Hepatic stellate cell (primary cell): ENCODE results near the gene ZNF277.
"Not testable (repeated sequence)": the region's sequence is repeated elsewhere in the genome, so short reads cannot be mapped to it uniquely, and the experiment has no call there.

ENCODE experiments used
- DNase-seq: peaks from one replicate; pipeline ENCODE4 v3.0.0; 2011; ENCODE audit warnings: low spot score

The ZNF277 gene

GRCh38 chr7:112212571-112212970 is 6.1 kb downstream of the ZNF277 start:
- DNase-seq: no peak

GRCh38 chr7:112213735-112214134 is 7.2 kb downstream of the ZNF277 start:
- no peak for DNase-seq

- DNase-seq: no peak
Measured at GRCh38 chr7:112214268-112214667, 7.8 kb downstream of the ZNF277 start.

GRCh38 chr7:112214883-112215282 is 8.4 kb downstream of the ZNF277 start:
- DNase-seq: no peak

- no peak for DNase-seq
Measured at GRCh38 chr7:112215787-112216186, 9.3 kb downstream of the ZNF277 start.

GRCh38 chr7:112220877-112221434 is 14.5 kb downstream of the ZNF277 start:
- DNase-seq: no peak

GRCh38 chr7:112223310-112223709 is 16.8 kb downstream of the ZNF277 start:
- DNase-seq: no peak

- no peak for DNase-seq
Measured at GRCh38 chr7:112224186-112224585, 17.7 kb downstream of the ZNF277 start.

GRCh38 chr7:112225006-112225405 is 18.5 kb downstream of the ZNF277 start:
- no peak for DNase-seq

GRCh38 chr7:112226701-112227276 is 20.3 kb downstream of the ZNF277 start:
- no peak for DNase-seq

- no peak for DNase-seq
Measured at GRCh38 chr7:112228632-112229031, 22.1 kb downstream of the ZNF277 start.

GRCh38 chr7:112232212-112232978 is 25.9 kb downstream of the ZNF277 start:
- DNase-seq: no peak

GRCh38 chr7:112233048-112233697 is 26.7 kb downstream of the ZNF277 start:
- no peak for DNase-seq

- no peak for DNase-seq
Measured at GRCh38 chr7:112234147-112234546, 27.7 kb downstream of the ZNF277 start.

GRCh38 chr7:112236597-112236996 is 30.1 kb downstream of the ZNF277 start:
- no peak for DNase-seq

- DNase-seq: no peak
Measured at GRCh38 chr7:112238330-112238729, 31.8 kb downstream of the ZNF277 start.

- DNase-seq: no peak
Measured at GRCh38 chr7:112238852-112239610, 32.5 kb downstream of the ZNF277 start.

GRCh38 chr7:112248598-112248997 is 42.1 kb downstream of the ZNF277 start:
- no peak for DNase-seq

GRCh38 chr7:112249967-112250366 is 43.5 kb downstream of the ZNF277 start:
- not testable (repeated sequence) for DNase-seq

- DNase-seq: no peak
Measured at GRCh38 chr7:112252141-112252540, 45.6 kb downstream of the ZNF277 start.

GRCh38 chr7:112252691-112253090 is 46.2 kb downstream of the ZNF277 start:
- DNase-seq: no peak

GRCh38 chr7:112254156-112254555 is 47.7 kb downstream of the ZNF277 start:
- no peak for DNase-seq
